Testis (tissue), 2 donors: ENCODE data around the gene ARPP19.

Experiments
- CTCF ChIP-seq, 3 experiments: fragments of 450-650 bp in 2 of 3; fragments of 200-600 bp in 1 of 3; sonication (generic) in 1 of 3; IDR thresholded peaks; one replicate each; pipeline ENCODE4 v1.5.1; 2016 to 2019; ENCODE audit warnings: antibody characterized with exemption in 3 of 3, mild to moderate bottlenecking in 2 of 3, moderate library complexity in 1 of 3
- POLR2A ChIP-seq: fragments of 450-650 bp; IDR thresholded peaks from one replicate; pipeline ENCODE4 v1.6.1; 2017; ENCODE audit warnings: antibody characterized with exemption, mild to moderate bottlenecking, moderate library complexity

GRCh38 chr15:52568601-52569585 lies at the start of gene ARPP19:
- no peak for TF ChIP-seq CTCF (IDR thresholded peaks at IDR 0.05)
- TF ChIP-seq POLR2A: no peak
